ENCODE measurements around the gene MAP10.

Gene MAP10

DNA sequence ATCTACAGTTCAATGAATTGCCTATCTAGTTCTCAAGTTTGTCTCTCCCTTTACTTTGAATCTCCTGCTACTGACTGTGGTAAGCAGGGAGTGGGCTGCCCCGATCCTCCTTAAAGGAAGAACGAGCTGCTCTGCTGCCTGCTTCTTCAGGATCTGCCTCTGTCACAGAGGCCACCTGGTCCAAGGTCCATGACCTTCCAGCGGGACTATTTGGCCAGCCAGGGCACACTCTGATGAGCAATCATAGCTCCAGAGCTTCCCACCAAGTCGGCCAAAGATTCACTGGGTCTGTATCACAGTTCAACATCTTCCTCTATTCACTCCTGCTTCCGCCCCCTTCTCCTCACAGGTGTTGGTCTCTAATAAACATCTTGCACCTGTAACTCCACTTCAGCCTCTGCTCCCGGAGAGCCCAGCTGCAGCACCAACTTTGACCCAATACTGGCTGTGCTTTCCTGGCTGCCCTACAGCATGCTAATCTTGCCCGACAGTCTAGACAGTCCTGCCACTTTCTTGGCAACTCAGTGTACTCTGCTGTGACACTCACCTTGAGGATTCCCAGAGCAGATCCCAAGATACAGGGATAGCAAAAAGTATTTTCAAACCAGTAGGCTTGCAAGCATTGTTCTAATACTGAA is 16.9 kb upstream of the MAP10 start:
- no peak overlapping the region for H3K9ac ChIP-seq

DNA sequence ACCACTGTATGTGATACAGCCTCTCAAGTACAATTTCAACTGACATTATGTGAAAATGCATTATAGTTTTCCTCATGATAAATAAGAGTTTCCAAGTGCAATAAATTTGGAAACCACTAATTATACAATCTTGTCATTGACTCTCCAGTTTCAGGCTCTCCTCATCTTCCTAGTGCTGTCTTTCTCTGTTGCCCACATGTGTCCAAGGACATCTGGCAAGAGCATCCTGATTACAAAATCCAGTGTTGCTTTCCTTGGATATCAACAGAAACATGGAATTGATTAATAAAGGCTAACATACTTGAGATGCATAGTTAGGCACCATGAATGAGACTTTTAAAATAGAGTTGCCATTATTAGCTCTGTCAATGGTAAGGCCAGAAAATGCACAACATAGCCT is 15.6 kb upstream of the MAP10 start:
- no peak overlapping the region for H3K4me3 ChIP-seq (ENCODE audit: low read depth, low read length)
- no peak overlapping the region for H3K4me2 ChIP-seq (ENCODE audit: low read length)
- H3K27me3 ChIP-seq (ENCODE audit: control insufficient read depth, insufficient read depth, low read length): no peaks in the 10 kb centered on the region
- TF ChIP-seq, protein P1, sequence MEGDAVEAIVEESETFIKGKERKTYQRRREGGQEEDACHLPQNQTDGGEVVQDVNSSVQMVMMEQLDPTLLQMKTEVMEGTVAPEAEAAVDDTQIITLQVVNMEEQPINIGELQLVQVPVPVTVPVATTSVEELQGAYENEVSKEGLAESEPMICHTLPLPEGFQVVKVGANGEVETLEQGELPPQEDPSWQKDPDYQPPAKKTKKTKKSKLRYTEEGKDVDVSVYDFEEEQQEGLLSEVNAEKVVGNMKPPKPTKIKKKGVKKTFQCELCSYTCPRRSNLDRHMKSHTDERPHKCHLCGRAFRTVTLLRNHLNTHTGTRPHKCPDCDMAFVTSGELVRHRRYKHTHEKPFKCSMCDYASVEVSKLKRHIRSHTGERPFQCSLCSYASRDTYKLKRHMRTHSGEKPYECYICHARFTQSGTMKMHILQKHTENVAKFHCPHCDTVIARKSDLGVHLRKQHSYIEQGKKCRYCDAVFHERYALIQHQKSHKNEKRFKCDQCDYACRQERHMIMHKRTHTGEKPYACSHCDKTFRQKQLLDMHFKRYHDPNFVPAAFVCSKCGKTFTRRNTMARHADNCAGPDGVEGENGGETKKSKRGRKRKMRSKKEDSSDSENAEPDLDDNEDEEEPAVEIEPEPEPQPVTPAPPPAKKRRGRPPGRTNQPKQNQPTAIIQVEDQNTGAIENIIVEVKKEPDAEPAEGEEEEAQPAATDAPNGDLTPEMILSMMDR (IDR thresholded peaks at IDR 0.05): no peak
- no peaks in the 10 kb centered on the region for H3K36me3 ChIP-seq (ENCODE audit: control insufficient read depth, insufficient read depth, low read length)
- no peak overlapping the region for H2AFZ ChIP-seq
- H3K4me1 ChIP-seq: no peaks in the 10 kb centered on the region
- no peak overlapping the region for H3K27ac ChIP-seq
- no peak overlapping the region for H3K9ac ChIP-seq
- no peaks in the 10 kb centered on the region for H3K9me3 ChIP-seq (ENCODE audit: control insufficient read depth, low read length)
- no peaks in the 10 kb centered on the region for H3K79me2 ChIP-seq

More for the DNA sequence above, 16.9 kb upstream of the MAP10 start:
- H3K9me3 ChIP-seq (ENCODE audit: control insufficient read depth, low read length): no peaks in the 10 kb centered on the region
- H3K4me1 ChIP-seq: no peaks in the 10 kb centered on the region
- no peak overlapping the region for H3K27ac ChIP-seq
- no peak overlapping the region for H2AFZ ChIP-seq
- no peak overlapping the region for H3K4me3 ChIP-seq (ENCODE audit: low read depth, low read length)
- no peaks in the 10 kb centered on the region for H3K27me3 ChIP-seq (ENCODE audit: control insufficient read depth, insufficient read depth, low read length)
- no peak overlapping the region for H3K4me2 ChIP-seq (ENCODE audit: low read length)
- TF ChIP-seq, protein P1 (IDR thresholded peaks at IDR 0.05): no peak
- no peaks in the 10 kb centered on the region for H3K79me2 ChIP-seq
- no peaks in the 10 kb centered on the region for H3K36me3 ChIP-seq (ENCODE audit: control insufficient read depth, insufficient read depth, low read length)

DNA sequence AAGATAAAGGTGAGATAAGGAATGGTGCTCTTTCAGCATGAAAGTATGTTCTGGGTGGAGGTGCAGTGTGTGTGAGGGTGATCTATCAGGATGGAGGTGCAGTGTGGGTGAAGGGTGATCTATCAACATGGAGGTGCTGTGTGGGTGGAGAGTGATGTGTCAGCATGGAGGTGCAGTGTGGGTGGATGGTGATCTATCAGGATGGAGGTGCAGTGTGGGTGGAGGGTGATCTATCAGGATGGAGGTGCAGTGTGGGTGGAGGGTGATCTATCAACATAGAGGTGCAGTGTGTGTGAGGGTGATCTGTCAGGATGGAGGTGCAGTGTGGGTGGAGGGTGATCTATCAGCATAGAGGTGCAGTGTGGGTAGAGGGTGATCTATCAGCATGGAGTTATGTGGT is 12.3 kb upstream of the MAP10 start:
- H3K27me3 ChIP-seq (ENCODE audit: control insufficient read depth, insufficient read depth, low read length): no peaks in the 10 kb centered on the region
- H3K4me3 ChIP-seq (ENCODE audit: low read depth, low read length): no peak overlapping the region
- no peaks in the 10 kb centered on the region for H3K4me1 ChIP-seq
- no peaks in the 10 kb centered on the region for H3K79me2 ChIP-seq
- no peak overlapping the region for H3K27ac ChIP-seq
- TF ChIP-seq, protein P1 (IDR thresholded peaks at IDR 0.05): no peak
- H3K9ac ChIP-seq: no peak overlapping the region
- no peak overlapping the region for H3K4me2 ChIP-seq (ENCODE audit: low read length)
- no peaks in the 10 kb centered on the region for H3K36me3 ChIP-seq (ENCODE audit: control insufficient read depth, insufficient read depth, low read length)
- H3K9me3 ChIP-seq (ENCODE audit: control insufficient read depth, low read length): no peaks in the 10 kb centered on the region
- H2AFZ ChIP-seq: no peak overlapping the region

DNA sequence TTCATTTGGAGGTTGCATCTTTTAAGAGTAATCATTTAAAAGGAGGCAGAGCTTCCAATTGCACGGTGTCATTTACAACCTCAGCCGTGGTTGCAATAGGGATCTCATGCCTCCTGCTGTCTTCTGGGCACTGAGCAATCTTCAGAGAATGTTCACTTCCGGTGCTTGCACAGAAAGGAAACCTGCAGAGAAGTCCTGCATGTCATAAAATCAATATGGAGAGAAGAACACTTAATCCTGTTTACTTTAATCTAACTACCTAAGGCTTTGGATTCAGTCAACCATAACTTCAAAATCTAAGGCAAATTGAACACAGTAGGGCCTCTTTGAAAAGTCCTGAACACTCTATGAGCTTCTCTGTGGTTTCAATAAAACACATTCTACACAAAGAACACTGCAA is 11.3 kb upstream of the MAP10 start:
- H3K36me3 ChIP-seq (ENCODE audit: control insufficient read depth, insufficient read depth, low read length): no peaks in the 10 kb centered on the region
- H3K9me3 ChIP-seq (ENCODE audit: control insufficient read depth, low read length): no peaks in the 10 kb centered on the region
- no peak overlapping the region for H3K4me2 ChIP-seq (ENCODE audit: low read length)
- no peak overlapping the region for H2AFZ ChIP-seq
- H3K4me1 ChIP-seq: no peaks in the 10 kb centered on the region
- H3K79me2 ChIP-seq: no peaks in the 10 kb centered on the region
- TF ChIP-seq, protein P1 (IDR thresholded peaks at IDR 0.05): no peak
- no peak overlapping the region for H3K27ac ChIP-seq
- no peak overlapping the region for H3K4me3 ChIP-seq (ENCODE audit: low read depth, low read length)
- no peak overlapping the region for H3K9ac ChIP-seq
- H3K27me3 ChIP-seq (ENCODE audit: control insufficient read depth, insufficient read depth, low read length): no peaks in the 10 kb centered on the region

DNA sequence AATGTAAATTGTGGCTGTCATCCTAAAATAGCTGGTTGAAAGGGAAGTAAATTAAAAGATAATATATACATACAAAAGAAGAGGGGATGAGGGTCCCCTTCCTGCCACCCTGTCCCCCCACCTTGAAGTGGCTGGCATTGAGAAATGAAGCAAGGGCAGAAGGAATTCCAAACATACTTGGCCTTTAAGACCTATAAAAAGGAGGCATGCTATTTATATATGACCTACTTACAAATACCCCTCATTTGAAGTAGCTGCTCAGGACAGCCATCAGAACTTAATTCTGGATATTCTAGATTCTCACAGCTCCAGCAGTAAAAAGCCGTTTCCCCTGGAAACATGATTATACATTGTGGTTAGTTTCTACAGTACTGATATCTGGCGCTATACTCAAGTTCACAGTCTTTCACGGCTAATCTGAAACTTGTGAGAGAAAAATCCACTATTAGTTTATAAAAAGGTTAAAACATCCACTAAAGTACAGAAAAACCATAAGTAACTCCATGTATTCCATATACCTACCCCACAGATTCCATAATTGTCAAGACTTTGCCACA is 9.6 kb upstream of the MAP10 start:
- TF ChIP-seq, protein P1 (IDR thresholded peaks at IDR 0.05): no peak
- no peaks in the 10 kb centered on the region for H3K36me3 ChIP-seq (ENCODE audit: control insufficient read depth, insufficient read depth, low read length)
- H3K27ac ChIP-seq: no peak overlapping the region
- H3K27me3 ChIP-seq (ENCODE audit: control insufficient read depth, insufficient read depth, low read length): no peaks in the 10 kb centered on the region
- H3K4me1 ChIP-seq: no peaks in the 10 kb centered on the region
- no peaks in the 10 kb centered on the region for H3K79me2 ChIP-seq
- no peak overlapping the region for H3K9ac ChIP-seq
- no peak overlapping the region for H3K4me3 ChIP-seq (ENCODE audit: low read depth, low read length)
- H3K4me2 ChIP-seq (ENCODE audit: low read length): no peak overlapping the region
- H3K9me3 ChIP-seq (ENCODE audit: control insufficient read depth, low read length): no peaks in the 10 kb centered on the region
- H2AFZ ChIP-seq: no peak overlapping the region
